Mesodermal cell (in vitro differentiated cells): ENCODE measurements around the gene OSTN.

ENCODE experiments used
- H3K27ac ChIP-seq: 2 replicates; pipeline ENCODE4 v1.7.0; 2013; ENCODE audit warnings: mild to moderate bottlenecking, low read depth, low read length, moderate library complexity; ENCODE audit not compliant: severe bottlenecking
- H3K36me3 ChIP-seq: 2 replicates; pipeline ENCODE4 v1.7.1; 2013; ENCODE audit warnings: mild to moderate bottlenecking, low read length, moderate library complexity; ENCODE audit not compliant: control insufficient read depth, insufficient read depth
- H3K4me1 ChIP-seq: one replicate; pipeline ENCODE4 v1.7.1; 2013; ENCODE audit warnings: mild to moderate bottlenecking, low read length; ENCODE audit not compliant: insufficient read depth, control insufficient read depth, poor library complexity, severe bottlenecking
- H3K4me3 ChIP-seq: 2 replicates; pipeline ENCODE4 v1.7.0; 2013; ENCODE audit warnings: low read length, control low read depth, mild to moderate bottlenecking; ENCODE audit not compliant: insufficient read depth, poor library complexity, severe bottlenecking; ENCODE audit errors: extremely low read depth
- H3K9me3 ChIP-seq: 2 replicates; pipeline ENCODE4 v1.7.1; 2013; ENCODE audit warnings: mild to moderate bottlenecking, low read length, moderate library complexity; ENCODE audit not compliant: control insufficient read depth
- WGBS, 2 experiments: methylation state at CpG; one replicate each; pipeline ENCODE4 v1.1.5; 2013; ENCODE audit warnings: missing lambda C conversion rate in 2 of 2; ENCODE audit not compliant: insufficient coverage in 2 of 2; 5-methylcytosine and 5-hydroxymethylcytosine counted together

OSTN gene

DNA sequence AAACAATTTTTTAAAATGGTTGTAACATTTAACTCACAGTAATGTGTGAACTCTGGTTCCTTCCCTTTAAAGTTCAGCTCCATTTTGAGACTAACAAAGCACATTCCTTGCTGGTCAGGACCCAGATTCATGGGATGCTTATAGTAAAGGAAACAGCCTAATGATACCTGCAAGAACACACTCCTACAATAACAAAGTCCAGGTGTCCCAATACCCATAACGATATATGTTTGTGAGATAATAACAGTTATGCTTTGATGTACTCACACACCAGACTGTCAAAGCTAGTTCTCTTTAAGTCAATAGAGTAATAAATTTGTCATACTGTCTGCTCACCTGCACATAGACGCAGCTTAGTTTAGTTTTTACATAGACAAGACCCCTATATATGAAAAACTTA lies 114.3 kb downstream of the OSTN start:
- Histone ChIP-seq H3K4me1 (no peaks in the 10 kb centered on the region), H3K27ac (no peak overlapping the region), H3K4me3 (no peak overlapping the region), H3K36me3 (no peaks in the 10 kb centered on the region), H3K9me3 (no peaks in the 10 kb centered on the region)
- no CpG with 5 or more reads among the region's 2 CpGs for WGBS, 2 experiments

DNA sequence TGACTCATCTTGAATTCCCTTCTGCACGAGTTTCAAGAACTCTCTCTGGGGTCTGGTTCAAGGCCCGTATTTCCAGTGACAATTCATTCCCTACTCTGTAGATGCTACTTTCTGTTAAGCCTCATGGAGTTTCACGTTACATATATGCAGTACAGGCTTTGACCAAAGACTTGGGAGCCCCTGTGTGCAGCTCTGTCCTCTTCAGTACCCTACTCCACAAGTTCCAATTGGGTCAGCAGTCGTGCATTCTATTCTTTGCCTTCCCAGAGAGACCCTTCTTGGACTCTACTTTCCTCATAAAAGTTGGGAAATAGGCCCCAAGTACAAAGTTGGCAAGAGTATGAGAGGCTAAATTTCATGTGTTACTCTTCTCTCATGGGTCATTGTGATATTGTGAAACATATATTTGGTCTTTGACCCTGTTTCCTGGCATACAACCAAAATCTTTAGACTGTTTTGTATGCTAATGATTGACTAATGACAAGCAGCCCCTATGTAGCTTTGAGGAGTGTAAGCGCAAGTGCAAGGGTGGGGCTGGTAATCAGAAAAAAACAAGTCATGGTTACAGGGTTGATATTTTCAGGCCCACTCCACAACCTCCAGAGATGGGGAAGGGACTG lies 115.2 kb downstream of the OSTN start:
- Histone ChIP-seq H3K9me3 (no peaks in the 10 kb centered on the region), H3K4me1 (no peaks in the 10 kb centered on the region), H3K27ac (no peak overlapping the region), H3K4me3 (no peak overlapping the region), H3K36me3 (no peaks in the 10 kb centered on the region)
- WGBS, 2 experiments: 70 to 76% methylated on average over 4 of the region's 5 CpGs
